ENCODE measurements around the gene GHR.

GHR gene

DNA sequence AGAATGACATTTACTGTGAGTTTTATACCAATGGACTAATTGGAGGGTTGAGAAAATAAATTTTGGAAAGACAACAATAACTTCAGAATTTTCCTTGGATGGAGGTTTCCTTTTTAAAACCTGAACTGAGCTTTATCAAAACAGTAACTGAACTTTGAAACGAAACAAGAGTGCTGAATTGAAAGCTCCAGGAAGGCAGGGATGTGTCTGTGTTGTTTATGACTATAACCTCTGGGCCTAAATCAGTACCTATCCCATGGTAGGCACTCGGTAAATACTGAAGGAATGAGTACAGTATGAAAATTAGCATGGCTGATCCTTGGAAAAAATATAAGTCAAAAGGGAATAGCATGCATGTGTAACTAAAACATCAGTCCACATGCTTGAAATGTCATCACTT is 93.9 kb downstream of the GHR start:
- no peak overlapping the region for H3K4me3 ChIP-seq (ENCODE audit: low read length)
- no peak for TF ChIP-seq ZNF274 (IDR thresholded peaks at IDR 0.05; ENCODE audit: low read depth, low read length)

DNA sequence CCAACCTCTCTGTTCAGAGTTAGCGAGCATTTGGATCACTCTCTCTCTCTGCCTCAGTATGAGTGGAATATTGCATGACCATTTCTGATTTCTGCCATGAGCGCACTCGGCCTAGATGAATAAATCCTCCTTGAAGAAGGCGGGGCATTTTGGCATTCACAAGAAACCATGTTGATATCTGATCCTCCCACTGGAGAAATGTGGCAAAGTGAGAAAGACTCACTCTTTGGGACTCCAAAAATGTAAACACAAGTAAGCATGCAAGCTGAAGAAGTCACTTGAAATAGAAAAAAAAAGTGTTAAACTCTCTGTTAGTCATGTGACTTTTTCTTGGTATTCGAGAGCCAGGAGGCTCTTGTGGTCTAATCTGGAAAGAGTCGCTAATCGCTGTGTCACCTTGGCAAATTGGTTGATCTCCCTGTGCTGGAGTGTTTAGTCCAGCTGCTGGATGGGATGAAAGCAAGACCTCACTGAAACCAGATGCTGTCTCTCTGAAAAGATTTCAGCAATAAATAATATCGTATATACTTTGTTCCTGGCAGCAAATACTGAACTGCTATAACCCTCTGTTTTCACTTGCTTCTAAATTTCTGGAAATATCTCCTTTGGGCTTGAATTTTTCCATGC is 95.5 kb downstream of the GHR start:
- TF ChIP-seq ZNF274 (IDR thresholded peaks at IDR 0.05; ENCODE audit: low read depth, low read length) = no peak
- no peak overlapping the region for H3K4me3 ChIP-seq (ENCODE audit: low read length)

DNA sequence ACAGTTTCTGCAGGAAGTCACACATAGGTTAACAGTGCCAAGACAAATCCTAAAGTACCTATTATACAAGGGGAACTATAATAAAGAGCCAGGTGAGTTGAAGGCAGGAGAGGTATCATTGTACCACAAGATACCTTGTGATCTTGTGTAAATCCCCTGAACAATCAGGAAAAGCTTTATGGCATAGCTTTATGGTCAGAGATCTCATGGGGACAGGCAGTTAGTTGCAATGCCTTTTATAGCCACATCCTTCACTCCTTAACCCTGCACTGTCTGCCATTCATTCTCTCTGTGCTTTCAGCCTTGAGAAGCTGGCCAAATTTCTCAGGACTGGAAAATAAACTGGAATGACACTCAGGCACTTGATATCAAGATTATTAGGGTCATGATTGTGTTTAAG is 97.0 kb downstream of the GHR start:
- H3K4me3 ChIP-seq (ENCODE audit: low read length) = no peak overlapping the region
- no peak for TF ChIP-seq ZNF274 (IDR thresholded peaks at IDR 0.05; ENCODE audit: low read depth, low read length)

DNA sequence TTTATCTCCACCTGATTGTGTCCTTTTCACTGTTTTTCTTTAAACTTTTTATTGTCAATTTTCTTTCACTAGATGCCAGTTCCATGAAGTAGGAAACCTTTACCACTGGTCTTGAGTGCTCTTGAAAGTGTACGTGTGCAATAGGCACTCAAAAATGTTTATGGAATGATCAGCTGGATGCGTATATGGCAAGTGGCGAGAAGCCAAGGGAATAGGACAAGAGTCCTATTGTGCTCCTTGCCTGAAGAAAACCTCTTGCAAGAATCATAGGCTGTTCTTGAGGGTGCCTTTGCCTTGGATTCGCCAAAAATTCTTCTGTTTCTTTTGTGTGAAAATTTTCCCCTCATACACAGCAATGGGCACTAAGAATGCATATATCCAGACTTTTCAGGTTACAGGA is 97.7 kb downstream of the GHR start:
- no peak for TF ChIP-seq ZNF274 (IDR thresholded peaks at IDR 0.05; ENCODE audit: low read depth, low read length)
- H3K4me3 ChIP-seq (ENCODE audit: low read length) = no peak overlapping the region

DNA sequence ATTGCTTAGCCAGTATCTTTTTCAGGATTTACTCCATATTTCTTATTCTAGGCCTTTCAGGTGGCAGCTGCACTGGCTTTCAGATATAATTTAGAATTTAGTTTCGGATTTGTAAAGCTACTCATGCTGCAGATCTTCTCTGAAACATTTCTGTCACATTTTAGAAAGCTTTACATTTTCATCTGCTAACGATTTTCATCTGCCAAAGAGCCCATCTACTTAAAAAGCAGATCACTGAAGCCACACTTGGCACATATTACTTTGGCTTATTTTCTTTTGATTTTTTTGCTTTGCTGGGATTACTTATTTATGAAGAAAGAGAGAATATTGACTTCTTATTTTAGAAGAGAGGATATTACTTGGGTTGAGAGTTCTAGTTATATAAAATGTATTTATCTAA is 98.2 kb downstream of the GHR start:
- no peak overlapping the region for H3K4me3 ChIP-seq (ENCODE audit: low read length)
- no peak for TF ChIP-seq ZNF274 (IDR thresholded peaks at IDR 0.05; ENCODE audit: low read depth, low read length)

DNA sequence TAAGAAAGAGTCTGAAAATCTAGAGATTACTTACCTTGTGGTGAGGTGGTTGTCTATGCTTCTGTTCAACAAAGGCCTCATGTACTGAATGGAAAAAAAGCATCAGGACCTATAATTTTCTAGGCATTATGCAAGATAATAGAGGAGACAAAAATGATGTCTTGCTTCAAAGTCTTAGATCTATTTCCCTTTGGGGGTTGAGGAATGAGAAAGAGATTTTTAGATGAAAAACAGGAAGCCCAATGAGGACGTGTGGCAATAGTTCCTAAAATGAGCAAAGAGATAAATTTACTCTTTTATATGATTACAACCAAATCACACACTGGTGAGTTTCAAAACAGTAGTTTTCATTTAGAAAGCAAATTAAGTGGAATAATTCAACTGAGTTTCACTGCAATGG is 99.5 kb downstream of the GHR start:
- TF ChIP-seq ZNF274 (IDR thresholded peaks at IDR 0.05; ENCODE audit: low read depth, low read length) = no peak
- H3K4me3 ChIP-seq (ENCODE audit: low read length) = no peak overlapping the region

DNA sequence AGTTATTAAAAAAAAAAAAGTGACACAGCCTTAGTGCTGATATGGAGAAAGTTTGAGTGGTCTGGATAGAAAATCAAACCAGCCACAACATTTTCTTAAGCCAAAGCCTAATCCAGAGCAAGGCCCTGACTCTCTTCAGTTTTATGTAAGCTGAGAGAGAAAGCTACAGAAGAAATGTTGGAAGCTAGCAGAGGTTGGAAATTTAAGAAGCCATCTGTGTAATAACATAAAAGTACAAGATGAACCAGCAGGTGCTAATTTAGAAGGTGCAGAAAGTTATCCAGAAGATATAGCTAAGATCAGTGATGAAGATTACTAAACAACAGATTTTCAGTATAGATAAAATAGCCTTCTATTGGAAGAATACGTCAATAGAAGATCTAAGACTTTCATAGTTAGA is 102.9 kb downstream of the GHR start:
- TF ChIP-seq ZNF274 (IDR thresholded peaks at IDR 0.05; ENCODE audit: low read depth, low read length) = no peak
- no peak overlapping the region for H3K4me3 ChIP-seq (ENCODE audit: low read length)

DNA sequence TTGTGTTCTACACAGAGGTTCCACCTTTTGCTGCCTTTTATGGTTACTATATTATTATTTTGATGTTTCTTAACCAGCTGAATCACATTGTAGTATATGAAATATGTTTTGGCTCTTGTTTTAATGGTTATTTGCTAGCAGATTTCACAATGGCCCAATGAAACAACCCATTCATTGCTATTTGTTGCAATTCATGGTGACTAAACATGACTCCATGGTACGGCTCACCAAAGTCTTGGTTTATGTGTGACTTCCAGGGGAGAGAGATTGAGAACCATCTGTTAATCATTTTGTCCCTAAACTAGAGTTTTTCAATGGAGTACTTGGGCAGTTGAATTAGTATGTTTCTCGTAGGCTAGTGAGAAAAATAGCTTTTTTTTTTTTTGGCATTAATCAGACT is 108.4 kb downstream of the GHR start:
- TF ChIP-seq ZNF274 (IDR thresholded peaks at IDR 0.05; ENCODE audit: low read depth, low read length) = no peak
- H3K4me3 ChIP-seq (ENCODE audit: low read length) = no peak overlapping the region

DNA sequence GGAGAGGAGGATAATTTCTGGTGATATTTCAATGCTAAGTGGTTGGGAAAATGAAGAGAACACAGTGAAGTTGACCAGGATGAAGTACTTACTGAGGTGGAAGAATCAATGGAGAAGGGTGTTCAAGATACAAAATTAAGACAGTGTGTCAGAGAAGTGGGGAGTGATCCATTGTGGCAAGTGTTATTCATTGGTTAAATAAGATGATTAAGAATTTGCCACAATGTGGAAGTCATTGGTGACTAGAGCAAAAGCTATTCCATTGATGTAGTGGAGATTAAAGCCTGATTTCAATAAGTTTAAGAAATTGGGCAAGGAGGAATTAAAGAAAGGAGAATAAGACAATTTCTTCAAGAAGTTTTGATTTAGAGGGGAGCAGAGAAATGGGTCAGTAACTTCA is 118.9 kb downstream of the GHR start:
- TF ChIP-seq ZNF274 (IDR thresholded peaks at IDR 0.05; ENCODE audit: low read depth, low read length) = no peak
- H3K4me3 ChIP-seq (ENCODE audit: low read length) = no peak overlapping the region

DNA sequence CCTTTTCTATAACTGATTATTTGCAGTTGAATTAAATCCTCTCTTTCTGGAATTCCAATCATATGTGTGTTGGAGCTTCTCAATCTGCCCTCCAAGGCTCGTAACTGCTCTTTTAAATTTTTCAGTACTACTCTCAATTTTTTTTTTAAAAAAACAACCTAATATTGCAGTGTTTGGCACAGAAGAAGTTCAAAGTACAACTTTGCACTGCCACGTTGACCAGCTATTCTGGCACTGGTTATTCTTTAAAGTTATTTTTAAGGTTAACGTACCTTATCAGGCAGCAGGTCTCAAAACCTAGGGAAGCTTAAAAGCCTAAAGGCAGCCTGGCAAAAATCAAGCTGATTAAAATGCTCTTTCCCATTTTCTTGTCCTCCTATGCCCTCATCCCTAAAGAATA is 120.5 kb downstream of the GHR start:
- TF ChIP-seq ZNF274 (IDR thresholded peaks at IDR 0.05; ENCODE audit: low read depth, low read length) = no peak
- no peak overlapping the region for H3K4me3 ChIP-seq (ENCODE audit: low read length)

DNA sequence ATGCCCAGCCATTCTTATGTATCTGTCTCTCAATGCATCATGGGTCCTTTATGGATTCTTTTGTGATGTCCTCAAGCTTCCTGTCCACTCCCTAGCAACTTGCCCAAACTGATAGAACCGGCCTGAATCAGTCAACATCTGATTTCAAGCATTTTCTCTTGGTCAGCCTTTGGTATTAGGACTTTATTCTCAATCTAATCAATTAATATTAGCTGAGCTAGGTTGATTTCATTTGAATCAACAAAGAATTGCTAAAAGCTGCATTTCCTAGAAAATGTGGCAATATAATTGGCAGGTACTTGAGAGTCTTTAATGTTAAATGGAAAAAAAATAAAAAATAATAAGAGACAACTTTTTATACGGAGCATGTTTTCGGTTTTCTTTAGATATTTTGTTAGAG is 121.8 kb downstream of the GHR start:
- no peak for TF ChIP-seq ZNF274 (IDR thresholded peaks at IDR 0.05; ENCODE audit: low read depth, low read length)
- no peak overlapping the region for H3K4me3 ChIP-seq (ENCODE audit: low read length)

DNA sequence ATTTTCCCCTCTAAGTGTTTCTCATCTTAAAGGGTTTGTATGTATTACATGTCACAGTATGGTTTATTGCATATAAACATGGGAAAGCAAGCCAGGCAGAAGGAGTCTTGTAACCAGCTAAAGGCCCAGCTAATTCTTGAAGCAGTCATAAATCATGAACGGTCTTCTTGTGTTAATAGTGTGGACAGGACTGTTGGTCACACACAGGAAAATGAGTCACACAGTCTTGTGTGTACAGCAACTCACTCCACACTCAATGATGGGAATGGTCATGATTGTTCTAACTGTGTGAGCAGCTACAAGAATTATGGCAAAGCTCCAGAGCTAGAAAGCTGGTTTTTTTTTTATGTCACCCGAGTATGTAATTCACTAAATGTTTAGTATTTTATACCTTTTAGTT is 123.9 kb downstream of the GHR start:
- no peak overlapping the region for H3K4me3 ChIP-seq (ENCODE audit: low read length)
- no peak for TF ChIP-seq ZNF274 (IDR thresholded peaks at IDR 0.05; ENCODE audit: low read depth, low read length)

DNA sequence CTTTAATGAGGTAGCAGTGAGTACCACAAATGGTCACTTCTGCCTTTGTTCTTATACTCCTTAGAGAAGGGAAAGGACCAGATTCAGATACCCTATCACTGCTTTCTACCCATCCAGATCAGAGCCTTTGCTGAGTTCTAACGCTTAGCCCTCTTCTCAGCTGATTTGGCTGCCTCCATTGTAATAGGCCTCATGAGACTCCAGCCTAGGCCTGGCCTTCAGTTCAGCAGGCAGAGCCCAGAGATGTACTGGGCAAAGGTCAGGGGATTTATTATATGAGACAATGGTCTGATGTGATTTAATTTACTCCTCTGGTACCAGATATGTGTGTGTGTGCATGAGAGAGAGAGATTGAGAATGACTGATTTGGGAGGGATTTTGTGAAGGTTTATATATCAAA is 124.7 kb downstream of the GHR start:
- TF ChIP-seq ZNF274 (IDR thresholded peaks at IDR 0.05; ENCODE audit: low read depth, low read length) = no peak

DNA sequence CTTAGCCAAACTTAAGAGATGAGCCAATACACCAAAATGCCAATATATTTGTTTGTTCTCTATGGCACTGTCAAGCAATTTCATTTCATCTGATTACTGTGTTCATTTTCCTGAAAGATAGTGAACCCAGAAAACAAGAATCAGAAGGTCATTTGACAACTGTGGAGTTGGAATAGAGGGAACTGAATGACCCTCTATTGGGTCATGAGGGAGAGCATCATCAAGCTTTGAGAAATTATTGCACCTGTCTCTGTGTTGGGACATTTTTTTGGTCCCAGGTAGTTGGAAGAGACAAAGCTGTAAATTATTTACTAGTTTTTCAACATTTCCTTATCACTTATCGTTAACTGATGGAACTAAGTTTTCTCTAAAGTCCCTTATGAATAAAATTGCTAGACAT is 129.4 kb downstream of the GHR start:
- H3K4me3 ChIP-seq (ENCODE audit: low read length) = no peak overlapping the region
- no peak for TF ChIP-seq ZNF274 (IDR thresholded peaks at IDR 0.05; ENCODE audit: low read depth, low read length)

More for the DNA sequence above, 124.7 kb downstream of the GHR start:
- no peak overlapping the region for H3K4me3 ChIP-seq (ENCODE audit: low read length)

DNA sequence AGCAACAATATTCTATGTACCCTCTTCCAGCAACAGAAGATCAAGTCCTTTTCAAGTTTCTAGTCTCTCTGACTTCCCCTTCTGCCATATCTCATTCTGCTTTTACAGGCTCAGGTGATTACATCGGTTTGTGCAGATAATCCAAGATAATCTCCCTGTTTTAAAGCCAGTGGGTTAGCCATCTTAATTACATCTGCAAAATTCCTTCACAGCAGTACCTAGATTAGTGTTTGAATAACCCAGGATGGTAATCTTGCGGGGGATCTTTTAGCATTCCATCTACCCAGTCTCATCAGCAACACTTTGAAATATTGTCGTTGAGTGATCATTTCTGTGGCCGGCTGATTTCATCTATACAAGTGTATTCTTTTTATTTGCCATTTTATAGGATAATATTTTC is 130.2 kb downstream of the GHR start:
- no peak for TF ChIP-seq ZNF274 (IDR thresholded peaks at IDR 0.05; ENCODE audit: low read depth, low read length)
- H3K4me3 ChIP-seq (ENCODE audit: low read length) = no peak overlapping the region

DNA sequence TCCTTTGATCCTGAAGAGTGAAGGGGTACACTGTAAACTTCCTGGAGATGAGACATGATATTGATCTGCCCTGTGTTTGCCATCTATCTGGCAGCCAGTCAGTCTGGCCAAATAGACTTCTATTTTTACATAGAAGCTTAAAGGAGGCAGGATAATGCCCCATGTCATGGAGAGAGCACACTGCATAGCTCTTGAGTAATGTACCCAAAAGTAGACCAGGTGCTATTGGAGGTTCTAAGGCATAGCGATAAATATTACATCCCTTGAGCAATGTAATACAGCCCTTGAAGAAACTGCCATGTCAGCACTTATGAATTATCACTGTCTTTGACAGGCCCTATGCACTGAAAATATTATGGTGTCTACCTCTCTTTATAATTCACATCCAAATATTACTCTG is 131.8 kb downstream of the GHR start:
- no peak for TF ChIP-seq ZNF274 (IDR thresholded peaks at IDR 0.05; ENCODE audit: low read depth, low read length)
- H3K4me3 ChIP-seq (ENCODE audit: low read length) = no peak overlapping the region
